HG03457 (cell line): ENCODE results near the gene ZNF417.
"Not testable (repeated sequence)": the region's sequence is repeated elsewhere in the genome, so short reads cannot be mapped to it uniquely, and the experiment has no call there.

Experiments
- ATAC-seq: cut with Tn5 transposase; IDR thresholded peaks from one replicate; pipeline ENCODE4 v1.9.1; 2021; ENCODE audit warnings: moderate number of reproducible peaks; ENCODE audit not compliant: unreplicated experiment

ZNF417 gene

DNA sequence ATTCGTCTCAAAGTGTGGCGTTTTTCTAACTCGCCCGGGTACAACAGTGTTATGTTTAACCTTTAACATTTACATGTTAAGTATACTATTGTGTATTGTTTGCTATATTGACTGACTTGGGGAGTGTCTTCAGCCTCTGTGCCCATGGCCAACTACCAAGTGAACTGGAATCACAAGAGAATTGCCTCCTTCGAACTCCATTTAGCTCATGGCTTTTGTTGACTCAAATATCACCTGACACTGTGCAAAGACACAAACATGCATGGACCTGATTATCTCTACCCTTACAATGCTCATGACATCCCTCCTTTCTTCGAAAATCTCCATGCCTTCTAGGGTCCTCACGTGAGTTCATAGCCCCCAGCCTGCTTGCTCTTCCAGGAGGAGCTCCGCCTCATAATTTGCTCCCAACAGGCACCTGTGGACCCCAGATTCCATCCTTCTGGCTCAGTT lies 28.3 kb downstream of the ZNF417 start:
- no peak for ATAC-seq

DNA sequence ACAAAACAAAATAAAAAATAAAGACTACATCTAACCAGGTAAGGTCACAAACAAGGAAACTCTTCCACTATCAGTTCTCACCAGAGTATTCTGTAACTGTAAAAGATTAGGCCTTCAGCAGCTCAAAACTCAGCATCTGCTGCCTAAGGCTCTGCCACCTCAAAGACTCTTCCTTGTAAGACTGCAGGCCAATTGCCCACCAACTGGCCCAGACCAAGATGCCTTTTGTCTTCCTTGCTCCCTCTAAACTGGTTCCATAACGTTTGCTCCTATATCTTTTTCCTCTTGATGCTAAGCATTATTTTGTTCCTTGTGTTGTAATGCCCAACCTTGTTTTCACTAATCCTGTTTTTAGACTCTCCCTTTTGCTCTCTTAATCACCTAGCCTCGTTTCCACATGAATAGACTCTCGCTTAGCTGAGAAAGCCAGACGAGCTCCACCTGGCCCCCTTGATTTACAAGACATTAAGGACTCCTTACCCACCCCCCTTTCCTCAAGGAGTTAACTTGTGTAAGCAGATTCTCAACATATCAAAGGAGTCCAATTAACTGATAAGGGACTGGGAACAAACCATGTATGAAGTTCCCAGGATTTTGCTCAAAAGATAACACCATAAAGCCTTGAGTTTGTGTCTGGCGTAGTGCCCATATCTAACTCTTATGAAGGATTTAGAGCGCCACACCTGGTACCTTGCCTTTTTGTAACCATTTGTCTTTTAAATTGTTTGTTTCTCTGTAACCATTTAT lies 29.0 kb downstream of the ZNF417 start:
- no peak for ATAC-seq

DNA sequence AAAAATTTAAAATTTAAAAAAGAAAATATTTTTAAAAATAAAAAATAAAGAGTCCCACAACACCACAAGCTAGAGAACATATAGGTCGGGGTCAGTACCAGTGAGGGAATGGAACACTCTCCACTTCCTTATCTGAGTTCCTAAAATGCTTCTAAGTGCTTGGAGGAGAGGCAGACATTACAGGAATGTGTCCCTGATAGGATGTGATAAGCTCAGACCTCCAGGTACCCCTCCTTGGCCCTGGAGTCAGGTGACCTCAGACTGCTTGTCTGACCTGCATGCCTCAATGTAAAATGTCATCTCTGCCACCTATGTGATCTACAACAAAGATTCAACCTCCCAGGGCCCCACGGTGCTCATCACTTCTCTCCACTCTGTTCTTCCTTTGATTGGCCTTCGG lies 30.3 kb downstream of the ZNF417 start:
- no peak for ATAC-seq

DNA sequence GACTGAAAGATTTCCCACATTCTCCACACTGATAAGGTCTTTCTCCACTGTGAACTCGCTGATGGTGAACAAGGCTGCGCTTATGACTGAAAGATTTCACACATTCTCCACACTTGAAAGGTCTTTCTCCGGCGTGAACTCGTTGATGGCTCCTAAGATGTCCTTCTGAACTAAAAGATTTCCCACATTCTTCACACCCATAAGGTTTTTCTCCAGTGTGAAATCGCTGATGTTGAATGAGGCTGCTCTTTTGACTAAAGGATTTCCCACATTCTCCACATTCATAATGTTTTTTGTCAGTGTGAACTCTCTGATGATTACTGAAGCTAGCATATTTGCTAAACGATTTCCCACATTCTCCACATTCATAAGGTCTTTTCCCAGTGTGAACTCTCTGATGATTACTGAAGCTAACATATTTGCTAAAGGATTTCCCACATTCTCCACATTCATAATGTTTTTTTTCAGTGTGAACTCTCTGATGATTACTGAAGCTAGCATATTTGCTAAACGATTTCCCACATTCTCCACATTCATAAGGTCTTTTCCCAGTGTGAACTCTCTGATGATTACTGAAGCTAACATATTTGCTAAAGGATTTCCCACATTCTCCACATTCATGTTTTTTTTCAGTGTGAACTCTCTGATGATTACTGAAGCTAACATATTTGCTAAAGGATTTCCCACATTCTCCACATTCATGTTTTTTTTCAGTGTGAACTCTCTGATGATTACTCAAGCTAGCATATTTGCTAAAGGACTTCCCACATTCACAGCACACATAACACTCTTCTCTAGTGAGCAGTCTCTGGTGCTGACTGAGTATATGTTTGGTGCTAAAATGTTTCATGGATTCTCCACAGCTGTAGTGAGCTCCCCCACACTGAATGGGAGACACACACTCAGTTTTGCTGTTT lies 42.3 kb downstream of the ZNF417 start:
- ATAC-seq = not testable (repeated sequence)

DNA sequence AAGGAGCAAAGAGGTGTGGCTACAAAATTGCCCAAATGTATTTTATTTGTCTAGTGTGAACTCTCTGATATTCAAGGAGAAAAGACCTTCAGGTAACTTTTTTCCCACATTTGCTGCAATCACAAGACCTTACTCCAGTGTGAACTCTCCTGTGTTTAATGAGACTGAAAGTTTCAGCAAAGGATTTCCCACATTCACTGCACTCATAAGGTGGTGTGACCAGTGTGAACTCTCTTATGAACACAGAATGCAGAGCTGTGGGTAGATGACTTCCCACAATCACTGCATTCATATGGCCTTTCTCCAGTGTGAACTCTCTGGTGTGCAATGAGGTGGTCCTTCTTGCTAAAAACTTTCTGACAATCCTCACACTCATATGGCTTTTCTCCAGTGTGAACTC lies 43.9 kb downstream of the ZNF417 start:
- no peak for ATAC-seq

DNA sequence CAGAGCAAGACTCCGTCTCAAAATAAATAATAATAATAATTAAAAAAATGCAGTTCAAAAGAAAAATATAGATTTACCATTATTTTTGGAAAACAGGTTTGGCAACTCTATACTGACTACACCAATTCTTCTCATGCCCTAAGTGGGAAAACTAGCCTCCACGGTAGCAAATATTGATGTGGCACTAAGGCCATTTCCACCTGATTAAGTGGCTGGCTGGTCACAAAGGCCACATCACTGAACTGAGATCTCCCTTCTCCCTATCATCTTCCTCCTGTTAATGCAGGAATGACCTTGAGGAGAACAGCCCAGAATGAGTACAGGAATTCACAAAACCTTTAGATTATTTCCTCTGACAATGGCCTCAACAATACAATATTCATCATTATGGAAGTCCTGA lies 46.2 kb downstream of the ZNF417 start:
- ATAC-seq = no peak

DNA sequence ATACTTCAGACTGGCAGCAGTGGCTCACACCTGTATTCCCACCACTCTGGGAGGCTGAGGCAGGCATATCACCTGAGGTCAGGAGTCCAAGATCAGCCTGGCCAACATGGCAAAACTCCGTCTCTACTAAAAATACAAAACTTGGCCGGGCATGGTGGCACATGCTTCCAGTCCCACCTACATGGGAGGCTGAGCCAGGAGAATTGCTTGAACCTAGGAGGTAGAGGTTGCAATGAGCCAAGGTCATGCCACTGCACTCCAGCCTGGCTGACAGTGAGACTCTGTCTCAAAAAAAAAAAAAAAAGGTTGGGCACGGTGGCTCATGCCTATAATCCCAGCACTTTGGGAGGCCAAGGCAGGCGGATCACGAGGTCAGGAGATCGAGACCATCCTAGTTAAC lies 46.7 kb downstream of the ZNF417 start:
- ATAC-seq = not testable (repeated sequence)

DNA sequence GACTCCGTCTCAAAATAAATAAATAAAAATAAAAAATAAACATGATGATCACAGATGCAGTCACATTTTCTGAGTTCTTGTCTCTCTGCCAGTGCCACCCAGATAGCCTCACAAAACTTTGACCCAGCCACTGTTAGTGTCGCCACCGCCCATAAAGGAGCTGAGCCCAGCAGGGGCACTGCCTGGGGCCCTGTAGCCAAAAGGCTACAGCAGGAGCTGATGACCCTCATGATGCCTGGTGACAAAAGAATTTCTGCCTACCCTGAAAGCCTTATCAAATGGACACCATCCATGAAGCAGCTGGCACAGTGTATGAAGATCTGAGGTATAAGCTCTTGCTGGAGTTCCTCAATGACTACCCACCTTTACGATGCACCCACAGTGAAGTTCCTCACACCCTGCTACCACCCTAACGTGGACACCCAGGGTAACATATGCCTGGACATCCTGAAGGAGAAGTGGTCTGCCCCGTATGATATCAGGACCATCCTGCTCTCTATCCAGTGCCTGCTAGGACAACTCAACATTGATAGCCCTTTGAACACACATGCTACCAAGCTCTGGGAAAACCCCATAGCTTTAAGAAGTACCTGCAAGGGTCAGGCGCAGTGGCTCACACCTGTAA lies 48.4 kb downstream of the ZNF417 start:
- ATAC-seq = no peak
